ENCODE data around the gene CPA4. TPM values are rescaled to one million over a fixed set of nuclear protein-coding genes. Genes with fewer than 3 reads are reported as not detected.
A peak's percentile ranks its signal among the peaks of the same experiment; 100 is the strongest.

The CPA4 gene
- polyA plus RNA-seq, 1 experiment, result 71.8 TPM

- Histone ChIP-seq H3K27ac (ENCODE audit: low read depth, low read length) (peak overlapping the region; percentile 100), H3K27me3 (ENCODE audit: control insufficient read depth, insufficient read depth, low read length) (no peaks in the 10 kb centered on the region), H3K4me3 (ENCODE audit: low read depth, low read length) (no peak overlapping the region), H3K9me3 (ENCODE audit: control insufficient read depth, insufficient read depth, low read length) (peaks cover 24% of the 10 kb centered on the region)
- POLR2A ChIA-PET, result interaction anchor here (0.6 to 1.4 kb wide), 4 partner anchors 61 to 152 kb away, joined by 3 to 5 read pairs (median 3); partner anchors contain the start of gene CPA4
- CTCF ChIA-PET, result interaction anchor here (1.2 kb wide), 1 partner anchor 285 kb away, joined by 4 read pairs; no protein-coding TSS in a partner anchor
- TF ChIP-seq CTCF (IDR thresholded peaks at IDR 0.05; ENCODE audit: low read depth, low read length), result no peak
- DNase-seq (ENCODE audit: low read depth, low spot score), result peak; percentile 79
Measured at GRCh38 chr7:130356876-130357611, 64.1 kb downstream of the CPA4 start.

- DNase-seq (ENCODE audit: low read depth, low spot score), result no peak
- ChIA-PET POLR2A (no interaction called here), CTCF (no interaction called here)
- peak overlapping the region; percentile 31 for H3K27ac ChIP-seq (ENCODE audit: low read depth, low read length)
- peaks cover 24% of the 10 kb centered on the region for H3K9me3 ChIP-seq (ENCODE audit: control insufficient read depth, insufficient read depth, low read length)
- TF ChIP-seq CTCF (IDR thresholded peaks at IDR 0.05; ENCODE audit: low read depth, low read length), result no peak
- no peak overlapping the region for H3K4me3 ChIP-seq (ENCODE audit: low read depth, low read length)
- H3K27me3 ChIP-seq (ENCODE audit: control insufficient read depth, insufficient read depth, low read length), result no peaks in the 10 kb centered on the region
Measured at GRCh38 chr7:130358471-130358870, 65.5 kb downstream of the CPA4 start.

GRCh38 chr7:130359276-130359857, 66.4 kb downstream of the CPA4 start:
- no peak overlapping the region for H3K27ac ChIP-seq (ENCODE audit: low read depth, low read length)
- H3K9me3 ChIP-seq (ENCODE audit: control insufficient read depth, insufficient read depth, low read length), result peaks cover 24% of the 10 kb centered on the region
- POLR2A ChIA-PET, result no interaction called here
- TF ChIP-seq CTCF (IDR thresholded peaks at IDR 0.05; ENCODE audit: low read depth, low read length), result no peak
- CTCF ChIA-PET, result no interaction called here
- no peak for DNase-seq (ENCODE audit: low read depth, low spot score)
- H3K4me3 ChIP-seq (ENCODE audit: low read depth, low read length), result no peak overlapping the region
- H3K27me3 ChIP-seq (ENCODE audit: control insufficient read depth, insufficient read depth, low read length), result no peaks in the 10 kb centered on the region

GRCh38 chr7:130360518-130360917, 67.6 kb downstream of the CPA4 start:
- POLR2A ChIA-PET, result no interaction called here
- Histone ChIP-seq H3K27ac (ENCODE audit: low read depth, low read length) (no peak overlapping the region), H3K9me3 (ENCODE audit: control insufficient read depth, insufficient read depth, low read length) (peaks cover 24% of the 10 kb centered on the region), H3K27me3 (ENCODE audit: control insufficient read depth, insufficient read depth, low read length) (no peaks in the 10 kb centered on the region), H3K4me3 (ENCODE audit: low read depth, low read length) (no peak overlapping the region)
- CTCF ChIA-PET, result no interaction called here
- no peak for DNase-seq (ENCODE audit: low read depth, low spot score)
- TF ChIP-seq CTCF (IDR thresholded peaks at IDR 0.05; ENCODE audit: low read depth, low read length), result no peak

- ChIA-PET CTCF (no interaction called here), POLR2A (no interaction called here)
- Histone ChIP-seq H3K9me3 (ENCODE audit: control insufficient read depth, insufficient read depth, low read length) (peaks cover 24% of the 10 kb centered on the region), H3K4me3 (ENCODE audit: low read depth, low read length) (no peak overlapping the region), H3K27me3 (ENCODE audit: control insufficient read depth, insufficient read depth, low read length) (no peaks in the 10 kb centered on the region), H3K27ac (ENCODE audit: low read depth, low read length) (no peak overlapping the region)
- TF ChIP-seq CTCF (IDR thresholded peaks at IDR 0.05; ENCODE audit: low read depth, low read length), result no peak
- DNase-seq (ENCODE audit: low read depth, low spot score), result no peak
Measured at GRCh38 chr7:130361681-130362080, 68.7 kb downstream of the CPA4 start.
